H1 (cell line): ENCODE measurements around the gene ZBED6.

Experiments
- ATF3 ChIP-seq: IDR thresholded peaks from 2 replicates; pipeline ENCODE4 v1.6.1; 2011; ENCODE audit warnings: low read depth, mild to moderate bottlenecking, low read length; ENCODE audit not compliant: insufficient read depth
- BCL11A ChIP-seq, 2 experiments: IDR thresholded peaks; one replicate each; pipeline ENCODE4 v1.6.1; 2011; ENCODE audit warnings: low read depth in 2 of 2, low read length in 2 of 2, mild to moderate bottlenecking in 2 of 2
- CTCF ChIP-seq, 3 experiments: IDR thresholded peaks; 1 replicate in 2 of 3; 2 replicates in 1 of 3; pipeline versions ENCODE4 v1.5.1 to v1.6.1; 2011; ENCODE audit warnings: low read length in 3 of 3, mild to moderate bottlenecking in 3 of 3, inconsistent platforms in 2 of 3, low read depth in 1 of 3, moderate library complexity in 1 of 3; ENCODE audit not compliant: insufficient read depth in 1 of 3; ENCODE audit errors: control extremely low read depth in 1 of 3
- EP300 ChIP-seq, 2 experiments: IDR thresholded peaks; 1 replicate in 1 of 2; 2 replicates in 1 of 2; pipeline ENCODE4 v1.6.1; 2011 to 2012; ENCODE audit warnings: low read depth in 2 of 2, low read length in 2 of 2, mild to moderate bottlenecking in 2 of 2, borderline replicate concordance in 1 of 2, inconsistent platforms in 1 of 2, moderate library complexity in 1 of 2
- EZH2 ChIP-seq: fragments of 200-600 bp; sonication (generic); IDR thresholded peaks from 2 replicates; pipeline ENCODE4 v1.7.1; 2012; ENCODE audit warnings: low read depth, mild to moderate bottlenecking, moderate library complexity, low read length, inconsistent platforms; ENCODE audit not compliant: severe bottlenecking
- GABPA ChIP-seq: IDR thresholded peaks from 2 replicates; pipeline ENCODE4 v1.6.1; 2011; ENCODE audit warnings: mild to moderate bottlenecking, low read length, moderate library complexity, borderline replicate concordance; ENCODE audit not compliant: insufficient read depth
- KDM1A ChIP-seq: fragments of 200-600, 300-600 bp; sonication (generic); IDR thresholded peaks from 2 replicates; pipeline ENCODE4 v1.7.1; 2016; ENCODE audit warnings: mild to moderate bottlenecking, low read length, borderline replicate concordance
- PHF8 ChIP-seq: fragments of 200-600 bp; sonication (generic); conservative IDR thresholded peaks from 2 replicates; pipeline ENCODE4 v1.7.1; 2012; ENCODE audit warnings: low read depth, mild to moderate bottlenecking, inconsistent platforms, low read length, moderate library complexity
- POLR2A ChIP-seq, 2 experiments: IDR thresholded peaks; 1 replicate in 1 of 2; 2 replicates in 1 of 2; pipeline ENCODE4 v1.6.1; 2011; ENCODE audit warnings: low read depth in 2 of 2, low read length in 2 of 2, mild to moderate bottlenecking in 2 of 2; ENCODE audit errors: control extremely low read depth in 1 of 2
- POLR2AphosphoS5 ChIP-seq: IDR thresholded peaks from 2 replicates; pipeline ENCODE4 v1.6.1; 2011; ENCODE audit warnings: low read depth, low read length
- RAD21 ChIP-seq, 2 experiments: IDR thresholded peaks in 1 of 2; conservative IDR thresholded peaks in 1 of 2; 2 replicates each; pipeline ENCODE4 v1.6.1; 2011; ENCODE audit warnings: low read depth in 2 of 2, low read length in 2 of 2, improper control_type of control experiment in 1 of 2, inconsistent platforms in 1 of 2, mild to moderate bottlenecking in 1 of 2, moderate library complexity in 1 of 2
- YY1 ChIP-seq: IDR thresholded peaks from 2 replicates; pipeline ENCODE4 v1.6.1; 2011; ENCODE audit warnings: low read depth, mild to moderate bottlenecking, low read length

- TF ChIP-seq CTCF (IDR thresholded peaks at IDR 0.05; ENCODE audit: control extremely low read depth in 1 of 3, insufficient read depth in 1 of 3, low read depth in 1 of 3, low read length in 3 of 3) (no peak), KDM1A (no peak), EP300 (IDR thresholded peaks at IDR 0.05; ENCODE audit: borderline replicate concordance in 1 of 2, low read depth in 2 of 2, low read length in 2 of 2) (no peak), PHF8 (no peak), EZH2 (no peak), ATF3 (no peak), GABPA (no peak), BCL11A (IDR thresholded peaks at IDR 0.05; ENCODE audit: low read depth in 2 of 2, low read length in 2 of 2) (no peak), RAD21 (IDR thresholded peaks at IDR 0.05 in 1 of 2, conservative IDR thresholded peaks at IDR 0.05 in 1 of 2; ENCODE audit: low read depth in 2 of 2, low read length in 2 of 2) (no peak), POLR2AphosphoS5 (no peak), YY1 (no peak), POLR2A (IDR thresholded peaks at IDR 0.05; ENCODE audit: control extremely low read depth in 1 of 2, low read depth in 2 of 2, low read length in 2 of 2) (no peak)
These were observed 11.8 kb downstream of the ZBED6 start for GRCh38 chr1:203807196-203807595.
